D721Med (cell line): ENCODE results near the gene SPATA1.
A peak's percentile ranks its signal among the peaks of the same experiment; 100 is the strongest.

Experiments
- DNase-seq: peaks from one replicate; pipeline ENCODE4 v3.0.0; 2011; ENCODE audit warnings: low spot score; ENCODE audit not compliant: insufficient read length
- FAIRE-seq: peaks from 2 replicates; lab custom pipeline; 2011; peaks lifted over from hg19 to GRCh38; lab: Jason Lieb, UNC
- TF ChIP-seq, protein P1 (sequence below): IDR thresholded peaks from 2 replicates; pipeline ENCODE4 v1.5.1; 2012; ENCODE audit warnings: mild to moderate bottlenecking, control low read depth; ENCODE audit not compliant: insufficient read depth; ENCODE audit errors: missing control alignments

Gene SPATA1

DNA sequence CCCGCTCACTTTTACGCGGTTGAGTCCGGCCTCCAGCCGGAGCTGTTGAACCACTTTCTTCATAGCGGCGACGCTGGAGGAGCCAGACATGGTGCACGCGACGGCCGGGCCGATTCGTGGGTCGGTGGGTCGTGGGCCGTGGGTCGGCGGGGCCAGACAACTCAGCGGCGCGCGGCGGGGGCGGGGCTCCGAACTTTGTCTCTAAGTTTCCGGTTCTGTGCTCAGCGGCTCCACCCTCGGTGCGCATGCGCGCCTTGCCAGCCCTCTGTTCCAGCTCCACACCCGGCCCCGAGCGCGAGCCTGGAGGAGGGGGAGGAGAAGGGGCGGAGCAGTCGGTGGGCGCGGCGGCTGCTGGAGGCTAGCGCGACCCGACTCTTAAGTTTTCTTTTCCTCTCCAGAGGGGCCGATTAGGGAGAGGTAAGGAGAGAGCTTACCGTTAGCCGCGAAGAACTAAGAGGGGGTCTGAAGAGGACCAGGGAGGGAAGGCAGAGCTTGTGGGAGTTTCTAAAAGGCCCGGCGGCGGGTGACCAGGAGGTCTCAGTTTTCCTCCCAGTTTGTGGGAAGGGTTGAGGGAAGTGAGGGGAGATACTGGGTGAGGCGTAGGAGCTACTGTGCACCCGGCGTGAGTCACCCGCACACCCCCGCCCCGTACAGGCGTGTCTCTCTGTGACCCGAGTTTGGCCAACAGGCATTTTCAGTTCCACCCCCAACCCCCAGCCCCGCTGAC is at the start of gene SPATA1, which contains the start of gene GNG5:
Gene SPATA1, plus strand, starts transcription at position 385 of the 727 bp plus-strand sequence. CDS start 9,974 bp downstream, outside the sequence.
Gene GNG5, minus strand, starts transcription at position 580 of the 727 bp plus-strand sequence. Its CDS starts 490 bp downstream, at position 90.
- DNase-seq (peak; percentile 75), FAIRE-seq (no peak)
- TF ChIP-seq, protein P1, sequence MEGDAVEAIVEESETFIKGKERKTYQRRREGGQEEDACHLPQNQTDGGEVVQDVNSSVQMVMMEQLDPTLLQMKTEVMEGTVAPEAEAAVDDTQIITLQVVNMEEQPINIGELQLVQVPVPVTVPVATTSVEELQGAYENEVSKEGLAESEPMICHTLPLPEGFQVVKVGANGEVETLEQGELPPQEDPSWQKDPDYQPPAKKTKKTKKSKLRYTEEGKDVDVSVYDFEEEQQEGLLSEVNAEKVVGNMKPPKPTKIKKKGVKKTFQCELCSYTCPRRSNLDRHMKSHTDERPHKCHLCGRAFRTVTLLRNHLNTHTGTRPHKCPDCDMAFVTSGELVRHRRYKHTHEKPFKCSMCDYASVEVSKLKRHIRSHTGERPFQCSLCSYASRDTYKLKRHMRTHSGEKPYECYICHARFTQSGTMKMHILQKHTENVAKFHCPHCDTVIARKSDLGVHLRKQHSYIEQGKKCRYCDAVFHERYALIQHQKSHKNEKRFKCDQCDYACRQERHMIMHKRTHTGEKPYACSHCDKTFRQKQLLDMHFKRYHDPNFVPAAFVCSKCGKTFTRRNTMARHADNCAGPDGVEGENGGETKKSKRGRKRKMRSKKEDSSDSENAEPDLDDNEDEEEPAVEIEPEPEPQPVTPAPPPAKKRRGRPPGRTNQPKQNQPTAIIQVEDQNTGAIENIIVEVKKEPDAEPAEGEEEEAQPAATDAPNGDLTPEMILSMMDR: no peak

- TF ChIP-seq, protein P1: no peak
- no peak for FAIRE-seq
- no peak for DNase-seq
These were observed 44.1 kb upstream of the SPATA1 start for GRCh38 chr1:84462118-84462517.

DNA sequence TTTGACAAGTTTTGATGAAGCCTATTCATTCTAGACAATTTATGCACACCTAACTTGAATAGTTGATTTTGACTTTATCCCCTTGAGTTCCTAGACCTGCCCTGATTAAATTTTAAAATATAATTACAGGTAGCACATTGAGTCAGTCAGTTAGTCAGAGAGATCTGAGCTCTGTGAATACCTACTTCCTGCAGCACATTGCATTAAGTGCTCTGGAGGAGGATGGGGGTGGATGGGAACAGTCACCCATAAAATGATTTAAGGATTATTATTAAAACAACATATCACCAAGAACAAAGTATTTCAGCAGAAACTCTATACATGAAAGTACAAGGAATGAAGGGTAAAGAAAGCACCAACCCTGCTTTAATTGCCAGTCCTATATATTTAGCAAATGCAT is 38.9 kb upstream of the SPATA1 start:
- TF ChIP-seq, protein P1: no peak
- DNase-seq: no peak
- FAIRE-seq: no peak

DNA sequence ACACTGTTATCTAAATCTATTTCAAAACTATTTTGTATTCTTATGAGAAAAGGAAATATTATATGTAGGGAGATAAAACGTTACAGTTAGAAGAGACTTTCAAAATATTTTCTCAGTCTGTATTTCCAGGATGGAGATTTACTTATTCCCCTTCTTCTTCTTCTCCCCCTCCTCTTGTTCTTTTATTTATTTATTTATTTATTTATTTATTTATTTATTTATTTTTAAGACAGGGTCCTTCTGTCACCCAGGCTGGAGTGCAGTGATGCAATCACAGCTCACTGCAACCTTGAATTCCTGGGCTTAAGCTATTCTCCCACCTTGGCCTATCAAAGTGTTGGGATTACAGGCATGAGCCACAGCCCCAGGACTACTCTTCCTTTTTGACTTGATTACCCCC is 30.0 kb upstream of the SPATA1 start:
- TF ChIP-seq, protein P1: no peak
- FAIRE-seq: no peak
- DNase-seq: no peak

- DNase-seq (peak; percentile 24), FAIRE-seq (no peak)
- TF ChIP-seq, protein P1: no peak
These were observed 27.0 kb upstream of the SPATA1 start, which contains the start of gene RPF1 for GRCh38 chr1:84478876-84479868. Gene RPF1 (plus strand): TSS chr1:84479266. CDS start chr1:84479282, 16 bp downstream.

GRCh38 chr1:84479998-84480397 is 26.2 kb upstream of the SPATA1 start:
- TF ChIP-seq, protein P1: no peak
- FAIRE-seq (no peak), DNase-seq (no peak)
